Panc1 (cell line): Measurements from ENCODE around the gene RHOH. TPM values are rescaled to one million over a fixed set of nuclear protein-coding genes. Genes with fewer than 3 reads are reported as not detected.

ENCODE experiments used
- ATAC-seq: fragments of 200-7000 bp; cut with Tn5 transposase; 2 replicates; pipeline ENCODE4 v1.9.1; 2020; ENCODE audit warnings: mild to moderate bottlenecking, moderate library complexity
- BruUV-seq: library from RNA; stranded (reverse); fragments of 400-500 nt; replicated peaks from 2 replicates; lab custom pipeline; 2021; lab: Mats Ljungman, UMichigan
- CTCF ChIA-PET: fragments of 300-600 bp; sonication (Branson Sonifier 250); formaldehyde crosslinking; loops from one replicate; lab custom pipeline; 2022; ENCODE audit warnings: antibody characterized with exemption; lab: Charles Lee
- POLR2A ChIA-PET: fragments of 300-600 bp; sonication (Branson Sonifier 250); formaldehyde crosslinking; loops from one replicate; lab custom pipeline; 2022; ENCODE audit warnings: antibody characterized with exemption; lab: Charles Lee
- DNase-seq: peaks from one replicate; pipeline ENCODE4 v3.0.0-alpha.2; 2010; ENCODE audit warnings: low read depth, low spot score
- H3K27ac ChIP-seq: 2 replicates; pipeline ENCODE4 v1.5.1; 2011; ENCODE audit warnings: mild to moderate bottlenecking, low read length, inconsistent platforms
- H3K27me3 ChIP-seq: fragments of 200-500 bp; sonication (Bioruptor generic); 2 replicates; pipeline ENCODE4 v1.6.0; 2014; ENCODE audit warnings: low read length, inconsistent platforms; ENCODE audit not compliant: control insufficient read depth, insufficient read depth
- H3K36me3 ChIP-seq: fragments of 200-500 bp; sonication (Bioruptor generic); 2 replicates; pipeline ENCODE4 v1.5.1; 2014; ENCODE audit warnings: inconsistent platforms, mild to moderate bottlenecking, low read length, moderate library complexity; ENCODE audit not compliant: control insufficient read depth, insufficient read depth
- H3K4me1 ChIP-seq: 2 replicates; pipeline ENCODE4 v1.5.1; 2011; ENCODE audit warnings: inconsistent platforms, mild to moderate bottlenecking, low read length, moderate library complexity; ENCODE audit not compliant: control insufficient read depth, insufficient read depth
- H3K4me3 ChIP-seq, 2 experiments: 2 replicates each; pipeline ENCODE4 v1.5.1; 2011 to 2012; ENCODE audit warnings: low read depth in 2 of 2, low read length in 2 of 2, mild to moderate bottlenecking in 2 of 2, inconsistent platforms in 1 of 2, moderate library complexity in 1 of 2
- H3K9me3 ChIP-seq: fragments of 200-500 bp; sonication (Bioruptor generic); 2 replicates; pipeline ENCODE4 v1.5.1; 2014; ENCODE audit warnings: low read depth, mild to moderate bottlenecking, inconsistent platforms, low read length, moderate library complexity; ENCODE audit not compliant: control insufficient read depth, insufficient read depth
- POLR2AphosphoS5 ChIP-seq: IDR thresholded peaks from 2 replicates; pipeline ENCODE4 v1.6.1; 2012; ENCODE audit warnings: mild to moderate bottlenecking, low read depth, low read length, moderate library complexity
- SIN3A ChIP-seq: IDR thresholded peaks from 2 replicates; pipeline ENCODE4 v1.6.1; 2012; ENCODE audit warnings: low read depth, mild to moderate bottlenecking, low read length, moderate library complexity, borderline replicate concordance; ENCODE audit not compliant: insufficient read depth
- TCF7L2 ChIP-seq: IDR thresholded peaks from 2 replicates; pipeline ENCODE4 v1.6.1; 2011; ENCODE audit warnings: mild to moderate bottlenecking, low read depth, low read length, inconsistent platforms
- in situ Hi-C: cut with HindIII; loops from 2 replicates; pipeline ENCODE4 v1.10.0; 2016; ENCODE audit warnings: low sequenced_read_pairs, low pct_unique_long_range_greater_than_20kb
- intact Hi-C: fragments of 100-400 bp; cut with micrococcal nuclease; formaldehyde crosslinking; loops from one replicate; pipeline ENCODE4 v1.10.0; 2022; ENCODE audit not compliant: unreplicated experiment
- total RNA-seq: library from RNA; stranded (reverse); gene quantifications from one replicate; pipeline ENCODE4 v1.2.1, GENCODE V29; 2021; ENCODE audit not compliant: unreplicated experiment
- TF ChIP-seq, protein P1 (sequence below), 2 experiments: IDR thresholded peaks; 2 replicates each; pipeline ENCODE4 v1.6.1; 2011 to 2012; ENCODE audit warnings: low read depth in 2 of 2, control low read depth in 1 of 2, low read length in 1 of 2, mild to moderate bottlenecking in 1 of 2, moderate library complexity in 1 of 2; ENCODE audit not compliant: insufficient read depth in 1 of 2
- TF ChIP-seq, protein P2 (sequence below): fragments of 450-650 bp; IDR thresholded peaks from 2 replicates; pipeline ENCODE4 v1.5.1; 2017; ENCODE audit warnings: mild to moderate bottlenecking

RHOH gene
- total RNA-seq, 1 experiment from 2014 or later = 1.2 TPM

DNA sequence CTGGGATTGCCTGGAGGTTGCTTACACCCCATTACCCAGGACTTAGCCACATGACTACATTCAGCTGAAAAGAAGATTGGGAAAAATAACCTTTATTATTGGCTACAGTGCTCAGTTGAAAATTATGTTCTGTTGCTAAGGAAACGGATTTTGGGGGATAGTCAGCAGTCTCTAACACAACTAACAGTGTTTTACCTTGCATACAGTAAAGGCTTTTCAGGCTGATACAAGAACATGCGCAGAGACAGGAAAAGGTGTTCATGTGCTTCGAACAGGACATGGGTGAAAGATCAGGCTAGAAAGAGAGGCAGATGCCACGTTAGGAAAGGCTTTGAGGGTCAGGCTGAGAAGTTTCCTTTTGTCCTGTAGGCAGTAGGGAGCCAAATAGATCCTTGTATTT is 14.8 kb upstream of the RHOH start:
- Histone ChIP-seq H3K4me1 (peaks cover 13% of the 10 kb centered on the region), H3K9me3 (no peaks in the 10 kb centered on the region), H3K36me3 (no peaks in the 10 kb centered on the region), H3K27ac (peak overlapping the region; percentile 20; the same call in 1 of the 2 replicates), H3K4me3 (no peak overlapping the region), H3K27me3 (no peaks in the 10 kb centered on the region)
- ChIA-PET CTCF (no interaction called here), POLR2A (no interaction called here)
- BruUV-seq = no TSS peak
- intact Hi-C loops (no loop called here), in situ Hi-C loops (no loop called here)
- ATAC-seq = no peak
- TF ChIP-seq SIN3A = no peak
- TF ChIP-seq, protein P1, sequence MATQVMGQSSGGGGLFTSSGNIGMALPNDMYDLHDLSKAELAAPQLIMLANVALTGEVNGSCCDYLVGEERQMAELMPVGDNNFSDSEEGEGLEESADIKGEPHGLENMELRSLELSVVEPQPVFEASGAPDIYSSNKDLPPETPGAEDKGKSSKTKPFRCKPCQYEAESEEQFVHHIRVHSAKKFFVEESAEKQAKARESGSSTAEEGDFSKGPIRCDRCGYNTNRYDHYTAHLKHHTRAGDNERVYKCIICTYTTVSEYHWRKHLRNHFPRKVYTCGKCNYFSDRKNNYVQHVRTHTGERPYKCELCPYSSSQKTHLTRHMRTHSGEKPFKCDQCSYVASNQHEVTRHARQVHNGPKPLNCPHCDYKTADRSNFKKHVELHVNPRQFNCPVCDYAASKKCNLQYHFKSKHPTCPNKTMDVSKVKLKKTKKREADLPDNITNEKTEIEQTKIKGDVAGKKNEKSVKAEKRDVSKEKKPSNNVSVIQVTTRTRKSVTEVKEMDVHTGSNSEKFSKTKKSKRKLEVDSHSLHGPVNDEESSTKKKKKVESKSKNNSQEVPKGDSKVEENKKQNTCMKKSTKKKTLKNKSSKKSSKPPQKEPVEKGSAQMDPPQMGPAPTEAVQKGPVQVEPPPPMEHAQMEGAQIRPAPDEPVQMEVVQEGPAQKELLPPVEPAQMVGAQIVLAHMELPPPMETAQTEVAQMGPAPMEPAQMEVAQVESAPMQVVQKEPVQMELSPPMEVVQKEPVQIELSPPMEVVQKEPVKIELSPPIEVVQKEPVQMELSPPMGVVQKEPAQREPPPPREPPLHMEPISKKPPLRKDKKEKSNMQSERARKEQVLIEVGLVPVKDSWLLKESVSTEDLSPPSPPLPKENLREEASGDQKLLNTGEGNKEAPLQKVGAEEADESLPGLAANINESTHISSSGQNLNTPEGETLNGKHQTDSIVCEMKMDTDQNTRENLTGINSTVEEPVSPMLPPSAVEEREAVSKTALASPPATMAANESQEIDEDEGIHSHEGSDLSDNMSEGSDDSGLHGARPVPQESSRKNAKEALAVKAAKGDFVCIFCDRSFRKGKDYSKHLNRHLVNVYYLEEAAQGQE (IDR thresholded peaks at IDR 0.05; ENCODE audit: insufficient read depth in 1 of 2, low read depth in 2 of 2, low read length in 1 of 2) = no peak
- TF ChIP-seq POLR2AphosphoS5 = no peak
- TF ChIP-seq, protein P2, sequence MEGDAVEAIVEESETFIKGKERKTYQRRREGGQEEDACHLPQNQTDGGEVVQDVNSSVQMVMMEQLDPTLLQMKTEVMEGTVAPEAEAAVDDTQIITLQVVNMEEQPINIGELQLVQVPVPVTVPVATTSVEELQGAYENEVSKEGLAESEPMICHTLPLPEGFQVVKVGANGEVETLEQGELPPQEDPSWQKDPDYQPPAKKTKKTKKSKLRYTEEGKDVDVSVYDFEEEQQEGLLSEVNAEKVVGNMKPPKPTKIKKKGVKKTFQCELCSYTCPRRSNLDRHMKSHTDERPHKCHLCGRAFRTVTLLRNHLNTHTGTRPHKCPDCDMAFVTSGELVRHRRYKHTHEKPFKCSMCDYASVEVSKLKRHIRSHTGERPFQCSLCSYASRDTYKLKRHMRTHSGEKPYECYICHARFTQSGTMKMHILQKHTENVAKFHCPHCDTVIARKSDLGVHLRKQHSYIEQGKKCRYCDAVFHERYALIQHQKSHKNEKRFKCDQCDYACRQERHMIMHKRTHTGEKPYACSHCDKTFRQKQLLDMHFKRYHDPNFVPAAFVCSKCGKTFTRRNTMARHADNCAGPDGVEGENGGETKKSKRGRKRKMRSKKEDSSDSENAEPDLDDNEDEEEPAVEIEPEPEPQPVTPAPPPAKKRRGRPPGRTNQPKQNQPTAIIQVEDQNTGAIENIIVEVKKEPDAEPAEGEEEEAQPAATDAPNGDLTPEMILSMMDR = no peak
- no peak for TF ChIP-seq TCF7L2
- no peak for DNase-seq

DNA sequence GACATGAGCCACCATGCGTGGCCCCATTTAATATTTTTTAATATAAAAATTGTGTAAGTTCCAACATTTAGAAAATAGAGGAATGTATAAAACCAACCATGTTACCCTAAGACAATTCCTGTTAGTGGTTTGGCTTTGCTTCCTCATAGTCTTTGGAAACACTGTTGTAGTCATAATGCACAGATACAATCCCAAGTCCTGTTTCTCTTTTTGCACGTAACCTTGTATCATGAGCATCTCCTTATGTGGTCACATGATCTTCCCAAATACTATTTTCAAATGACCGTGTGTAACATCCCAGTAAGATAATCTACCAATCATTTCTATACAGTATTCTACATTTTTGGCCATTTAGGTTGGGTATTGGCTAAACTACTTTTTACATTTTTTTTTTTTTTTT is 13.9 kb upstream of the RHOH start:
- Histone ChIP-seq H3K9me3 (no peaks in the 10 kb centered on the region), H3K4me1 (peaks cover 7% of the 10 kb centered on the region), H3K27me3 (no peaks in the 10 kb centered on the region), H3K4me3 (no peak overlapping the region), H3K27ac (no peak overlapping the region), H3K36me3 (no peaks in the 10 kb centered on the region)
- ChIA-PET POLR2A (no interaction called here), CTCF (no interaction called here)
- intact Hi-C loops = no loop called here
- DNase-seq (no peak), ATAC-seq (no peak)
- TF ChIP-seq TCF7L2 (no peak), POLR2AphosphoS5 (no peak), SIN3A (no peak)
- TF ChIP-seq, protein P2 = no peak
- BruUV-seq = no TSS peak
- in situ Hi-C loops = no loop called here
